Measurements from ENCODE around the gene C2CD5. TPM values are rescaled to one million over a fixed set of nuclear protein-coding genes. Genes with fewer than 3 reads are reported as not detected.
"Not testable (repeated sequence)": the region's sequence is repeated elsewhere in the genome, so short reads cannot be mapped to it uniquely, and the experiment has no call there.

C2CD5 gene
- total RNA-seq, 1 experiment from 2014 or later, result 35.4 TPM

DNA sequence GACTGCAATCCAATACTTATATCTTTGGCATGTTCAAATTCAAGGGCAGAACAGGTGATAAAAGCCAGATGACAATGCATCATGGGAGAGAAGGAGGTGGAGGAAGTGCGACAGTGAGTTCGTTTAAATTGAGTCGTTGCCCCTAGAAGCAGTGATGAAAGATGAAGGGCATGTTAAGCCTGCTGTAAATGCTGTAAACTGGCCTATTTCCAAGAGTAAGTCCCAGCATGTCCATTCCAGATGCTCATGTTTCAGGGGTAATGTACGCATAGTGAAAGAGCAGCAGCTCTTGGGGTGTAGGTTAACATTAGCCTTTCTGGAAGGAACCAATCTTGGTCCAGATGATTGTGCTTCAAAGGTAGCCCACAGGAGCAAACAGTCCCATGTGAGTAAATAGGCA is 97.1 kb downstream of the C2CD5 start:
- no peak overlapping the region for H2BK20ac ChIP-seq (ENCODE audit: low read depth, low read length, poor library complexity, severe bottlenecking)
- H3K79me2 ChIP-seq (ENCODE audit: insufficient read depth, low read length), result no peaks in the 10 kb centered on the region
- H3K4me3 Mint-ChIP-seq, result no peak overlapping the region
- no peak overlapping the region for H3K27ac Mint-ChIP-seq
- no peak overlapping the region for H2BK5ac ChIP-seq (ENCODE audit: insufficient read length, low read length)
- H2BK12ac ChIP-seq (ENCODE audit: insufficient read length, low read depth, low read length), result no peak overlapping the region
- H3K18ac ChIP-seq (ENCODE audit: insufficient read length, low read depth, low read length), result no peak overlapping the region
- H3K9me3 Mint-ChIP-seq, result no peaks in the 10 kb centered on the region
- no peaks in the 10 kb centered on the region for H3K79me1 ChIP-seq (ENCODE audit: insufficient read depth, low read depth, low read length, poor library complexity, severe bottlenecking)
- no peak overlapping the region for H2AK5ac ChIP-seq (ENCODE audit: insufficient read length, low read length)
- peaks cover 0 to 6% (median 0%) of the 10 kb centered on the region in 3 experiments; a peak in 1 of 7 replicates for H3K36me3 Mint-ChIP-seq (ENCODE audit: insufficient read depth in 1 of 3, low read depth in 3 of 3)
- no peak overlapping the region for H3K27ac ChIP-seq (ENCODE audit: insufficient read length, low read depth, low read length)
- H4K20me1 ChIP-seq (ENCODE audit: control insufficient read depth, insufficient read depth, insufficient read length), result no peaks in the 10 kb centered on the region
- H3K4ac ChIP-seq (ENCODE audit: low read depth, low read length), result no peak overlapping the region
- no peak overlapping the region for H2BK15ac ChIP-seq (ENCODE audit: low read depth, low read length)
- no peak overlapping the region for H3K4me2 ChIP-seq (ENCODE audit: insufficient read depth, insufficient read length, low read length)
- H4K91ac ChIP-seq (ENCODE audit: insufficient read length, low read depth, low read length), result no peak overlapping the region
- H4K5ac ChIP-seq (ENCODE audit: insufficient read length, low read depth, low read length), result no peak overlapping the region
- H3K9ac ChIP-seq (ENCODE audit: extremely low read depth, insufficient read length, low read length), result no peak overlapping the region
- DNase-seq, result no peak
- no peaks in the 10 kb centered on the region for H3K27me3 Mint-ChIP-seq (ENCODE audit: low read depth)
- no peak overlapping the region for H3K56ac ChIP-seq (ENCODE audit: insufficient read length, low read depth, low read length)
- no peak overlapping the region for H3K14ac ChIP-seq (ENCODE audit: insufficient read depth, low read length)
- no peaks in the 10 kb centered on the region for H3K9me3 ChIP-seq (ENCODE audit: control insufficient read depth, low read depth, low read length)
- H3K4me1 ChIP-seq (ENCODE audit: insufficient read depth, low read length), result no peaks in the 10 kb centered on the region
- no peak overlapping the region for H4K8ac ChIP-seq (replicated peaks; ENCODE audit: insufficient read length, low read depth, low read length)
- WGBS (ENCODE audit: extremely low coverage, insufficient read length, low lambda C conversion rate), result no CpG with 5 or more reads among the region's 4 CpGs
- H3K23me2 ChIP-seq (ENCODE audit: insufficient read length, low read depth, low read length, poor library complexity, severe bottlenecking), result no peaks in the 10 kb centered on the region
- peaks cover 2 to 9% of the 10 kb centered on the region in 2 experiments for H3K4me1 Mint-ChIP-seq
- H2AFZ ChIP-seq (ENCODE audit: low read length), result no peak overlapping the region
- TF ChIP-seq, protein P1, sequence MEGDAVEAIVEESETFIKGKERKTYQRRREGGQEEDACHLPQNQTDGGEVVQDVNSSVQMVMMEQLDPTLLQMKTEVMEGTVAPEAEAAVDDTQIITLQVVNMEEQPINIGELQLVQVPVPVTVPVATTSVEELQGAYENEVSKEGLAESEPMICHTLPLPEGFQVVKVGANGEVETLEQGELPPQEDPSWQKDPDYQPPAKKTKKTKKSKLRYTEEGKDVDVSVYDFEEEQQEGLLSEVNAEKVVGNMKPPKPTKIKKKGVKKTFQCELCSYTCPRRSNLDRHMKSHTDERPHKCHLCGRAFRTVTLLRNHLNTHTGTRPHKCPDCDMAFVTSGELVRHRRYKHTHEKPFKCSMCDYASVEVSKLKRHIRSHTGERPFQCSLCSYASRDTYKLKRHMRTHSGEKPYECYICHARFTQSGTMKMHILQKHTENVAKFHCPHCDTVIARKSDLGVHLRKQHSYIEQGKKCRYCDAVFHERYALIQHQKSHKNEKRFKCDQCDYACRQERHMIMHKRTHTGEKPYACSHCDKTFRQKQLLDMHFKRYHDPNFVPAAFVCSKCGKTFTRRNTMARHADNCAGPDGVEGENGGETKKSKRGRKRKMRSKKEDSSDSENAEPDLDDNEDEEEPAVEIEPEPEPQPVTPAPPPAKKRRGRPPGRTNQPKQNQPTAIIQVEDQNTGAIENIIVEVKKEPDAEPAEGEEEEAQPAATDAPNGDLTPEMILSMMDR (conservative IDR thresholded peaks at IDR 0.05), result no peak
- H3T11ph ChIP-seq (ENCODE audit: low read length), result no peak overlapping the region
- no peak overlapping the region for H3K23ac ChIP-seq (ENCODE audit: insufficient read length, low read depth, low read length)
- H2BK120ac ChIP-seq (ENCODE audit: low read depth, low read length, poor library complexity, severe bottlenecking), result no peak overlapping the region
- no peaks in the 10 kb centered on the region for H3K27me3 ChIP-seq (ENCODE audit: insufficient read depth, low read length)

DNA sequence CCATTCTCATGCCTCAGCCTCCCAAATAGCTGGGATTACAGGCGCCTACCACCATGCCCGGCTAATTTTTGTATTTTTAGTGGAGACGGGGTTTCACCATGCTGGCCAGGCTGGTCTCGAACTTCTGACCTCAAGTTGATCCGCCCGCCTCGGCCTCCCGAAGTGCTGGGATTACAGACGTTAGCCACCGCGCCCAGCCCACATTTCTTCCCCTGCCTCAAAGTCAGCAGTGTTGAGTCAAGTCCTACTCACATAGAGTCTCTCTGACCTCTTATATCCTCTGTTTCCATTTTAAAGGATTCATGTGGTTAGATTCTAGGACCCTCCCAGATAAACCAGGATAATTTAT is 100.1 kb downstream of the C2CD5 start:
- WGBS (ENCODE audit: extremely low coverage, insufficient read length, low lambda C conversion rate), result no CpG with 5 or more reads among the region's 11 CpGs
- H2BK20ac ChIP-seq (ENCODE audit: low read depth, low read length, poor library complexity, severe bottlenecking); H4K20me1 ChIP-seq (ENCODE audit: control insufficient read depth, insufficient read depth, insufficient read length): not testable (repeated sequence)

More for the DNA sequence above, 100.1 kb downstream of the C2CD5 start:
- H3K14ac ChIP-seq (ENCODE audit: insufficient read depth, low read length); H4K5ac ChIP-seq (ENCODE audit: insufficient read length, low read depth, low read length); H3K9me3 Mint-ChIP-seq; H3K4me2 ChIP-seq (ENCODE audit: insufficient read depth, insufficient read length, low read length); H3K27ac Mint-ChIP-seq; H3K9ac ChIP-seq (ENCODE audit: extremely low read depth, insufficient read length, low read length); H3K79me2 ChIP-seq (ENCODE audit: insufficient read depth, low read length); H2BK12ac ChIP-seq (ENCODE audit: insufficient read length, low read depth, low read length); H2BK5ac ChIP-seq (ENCODE audit: insufficient read length, low read length); H3K79me1 ChIP-seq (ENCODE audit: insufficient read depth, low read depth, low read length, poor library complexity, severe bottlenecking); H3K4me1 Mint-ChIP-seq; H3K27me3 Mint-ChIP-seq (ENCODE audit: low read depth); H3K56ac ChIP-seq (ENCODE audit: insufficient read length, low read depth, low read length); H3K4me3 Mint-ChIP-seq; H3K36me3 Mint-ChIP-seq (ENCODE audit: insufficient read depth in 1 of 3, low read depth in 3 of 3); DNase-seq; H2BK120ac ChIP-seq (ENCODE audit: low read depth, low read length, poor library complexity, severe bottlenecking); H3K23me2 ChIP-seq (ENCODE audit: insufficient read length, low read depth, low read length, poor library complexity, severe bottlenecking); H4K91ac ChIP-seq (ENCODE audit: insufficient read length, low read depth, low read length); H3K27me3 ChIP-seq (ENCODE audit: insufficient read depth, low read length); H4K8ac ChIP-seq (replicated peaks; ENCODE audit: insufficient read length, low read depth, low read length); H3K4me1 ChIP-seq (ENCODE audit: insufficient read depth, low read length); H2AFZ ChIP-seq (ENCODE audit: low read length); H2AK5ac ChIP-seq (ENCODE audit: insufficient read length, low read length); H2BK15ac ChIP-seq (ENCODE audit: low read depth, low read length); H3K23ac ChIP-seq (ENCODE audit: insufficient read length, low read depth, low read length); H3K18ac ChIP-seq (ENCODE audit: insufficient read length, low read depth, low read length); H3K4ac ChIP-seq (ENCODE audit: low read depth, low read length); H3T11ph ChIP-seq (ENCODE audit: low read length); H3K27ac ChIP-seq (ENCODE audit: insufficient read length, low read depth, low read length); H3K9me3 ChIP-seq (ENCODE audit: control insufficient read depth, low read depth, low read length): not testable (repeated sequence)
